ENCODE results near the gene CA9.

DNA sequence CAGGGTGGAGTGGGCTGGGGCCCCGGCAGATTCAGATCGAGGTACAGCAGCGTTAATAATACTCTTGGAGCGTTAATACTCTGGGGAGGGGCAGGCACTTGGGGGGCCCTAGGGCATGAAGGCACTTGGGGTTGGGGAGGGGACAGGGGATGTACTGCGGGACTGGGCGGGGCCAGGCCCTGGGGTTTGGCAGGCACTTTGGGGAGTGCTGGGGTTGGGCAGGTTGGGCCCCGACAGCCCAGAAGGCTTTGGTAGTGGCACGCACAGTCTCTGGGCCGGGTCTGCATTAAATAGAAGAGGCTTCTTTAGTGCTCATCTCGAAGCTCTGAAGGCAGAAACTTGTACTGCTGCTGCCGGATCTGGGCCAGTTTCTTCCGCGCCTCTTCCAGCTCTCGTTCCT lies 23.8 kb downstream of the CA9 start:
- TF ChIP-seq EZH2 (IDR thresholded peaks at IDR 0.05) (no peak), POLR2AphosphoS5 (IDR thresholded peaks at IDR 0.05; ENCODE audit: borderline replicate concordance, low read depth, low read length) (no peak)
